NCI-H226 (cell line): ENCODE measurements around the gene CES2.
A peak's percentile ranks its signal among the peaks of the same experiment; 100 is the strongest.

Experiments
- DNase-seq: peaks from one replicate; pipeline ENCODE4 v3.0.0-alpha.2; 2015

CES2 gene

DNA sequence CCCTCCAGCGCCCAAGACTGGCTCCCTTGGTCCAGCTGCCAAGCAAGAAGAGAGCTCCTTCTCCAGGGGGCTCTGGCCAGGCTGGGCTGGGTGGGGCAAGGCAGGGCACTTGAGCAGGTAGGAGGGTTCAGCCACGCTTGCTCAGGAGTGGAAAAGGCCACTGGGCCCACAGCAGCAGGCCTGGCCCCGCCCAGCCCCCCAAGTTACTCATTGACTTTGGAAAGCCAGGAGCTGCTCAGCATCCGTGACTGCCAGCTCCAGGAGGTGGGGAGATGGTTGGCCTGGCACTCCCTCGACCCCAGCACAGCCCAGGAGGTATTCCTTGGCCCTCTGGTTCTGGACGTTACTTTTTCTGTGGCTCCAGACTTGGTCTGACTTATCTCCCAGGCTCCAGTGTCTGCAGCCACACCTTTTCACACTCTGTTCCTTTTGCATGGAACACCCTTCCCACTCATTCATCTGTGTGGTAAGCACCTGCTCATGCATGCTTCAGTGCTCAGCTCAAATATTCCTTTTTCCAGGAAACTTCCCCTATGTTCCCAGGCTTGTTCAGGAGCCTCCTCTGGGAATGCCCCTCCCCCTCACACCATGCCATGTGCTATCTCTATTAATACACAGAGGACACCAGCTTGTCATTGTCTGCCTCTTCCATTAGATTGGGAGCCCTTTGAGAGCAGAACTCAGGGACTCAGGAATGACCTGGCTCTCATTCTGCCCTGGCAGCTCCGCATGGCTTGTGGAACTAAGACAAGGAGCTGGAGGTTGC, 16.3 kb upstream of the CES2 start, which contains the start of gene CDH16:
CDH16 (minus strand) TSS at position 83 of the 766 bp plus-strand sequence. CDS start 820 bp downstream, outside the sequence.
- no peak for DNase-seq

GRCh38 chr16:66919569-66920298, 15.6 kb upstream of the CES2 start:
- no peak for DNase-seq

DNA sequence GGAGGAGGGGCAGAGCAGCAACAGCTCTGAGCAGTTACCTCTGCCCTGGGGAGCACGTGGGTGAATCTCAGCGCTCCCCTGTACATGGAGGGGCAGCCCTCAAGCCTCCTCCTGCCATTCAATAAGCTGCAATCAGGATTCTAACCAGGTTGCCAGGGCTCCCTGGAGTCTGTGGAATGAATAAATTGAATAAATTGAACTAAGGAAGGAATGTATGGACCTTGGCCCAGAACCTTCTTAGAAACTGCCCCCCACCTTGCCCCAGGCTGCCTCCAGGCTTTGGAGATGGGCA, 15.1 kb upstream of the CES2 start:
- no peak for DNase-seq

DNA sequence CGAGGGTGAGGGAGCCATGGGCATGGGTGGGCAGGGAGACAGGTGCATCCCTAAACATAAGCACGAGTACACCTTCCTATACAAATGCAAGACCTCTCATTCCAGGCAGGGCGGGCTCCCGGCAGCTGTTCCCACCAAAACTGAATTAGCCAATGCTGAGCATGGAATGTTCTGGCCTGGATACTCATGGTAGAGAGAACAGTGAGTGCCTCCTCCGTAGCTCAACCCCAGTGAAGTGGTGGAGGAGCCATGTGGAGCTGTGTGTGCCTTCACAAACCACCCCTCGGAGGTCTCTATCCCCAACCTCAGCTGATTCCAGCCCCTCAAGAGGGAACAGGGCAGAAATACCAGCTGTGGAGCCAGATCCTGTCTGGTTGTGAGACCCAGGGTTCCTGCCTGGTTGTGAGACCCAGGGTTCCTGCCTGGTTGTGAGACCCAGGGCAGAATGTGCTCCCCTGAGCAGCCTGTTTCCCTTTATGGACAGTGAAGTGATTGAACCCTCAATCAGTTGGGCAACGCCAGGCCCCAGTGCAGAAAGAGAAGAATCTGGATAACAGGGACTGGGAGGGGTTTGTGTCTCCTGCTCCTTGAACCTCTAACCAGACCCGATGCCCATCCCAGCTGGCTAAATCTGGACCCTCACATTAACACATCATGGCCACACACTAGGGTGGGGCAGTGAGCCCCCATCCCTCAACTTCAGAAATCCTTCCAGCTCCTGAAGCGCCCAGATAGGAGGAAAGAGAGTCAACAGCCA, 14.2 kb upstream of the CES2 start:
- no peak for DNase-seq

- DNase-seq: no peak
Measured at GRCh38 chr16:66921729-66922450, 13.4 kb upstream of the CES2 start.

DNA sequence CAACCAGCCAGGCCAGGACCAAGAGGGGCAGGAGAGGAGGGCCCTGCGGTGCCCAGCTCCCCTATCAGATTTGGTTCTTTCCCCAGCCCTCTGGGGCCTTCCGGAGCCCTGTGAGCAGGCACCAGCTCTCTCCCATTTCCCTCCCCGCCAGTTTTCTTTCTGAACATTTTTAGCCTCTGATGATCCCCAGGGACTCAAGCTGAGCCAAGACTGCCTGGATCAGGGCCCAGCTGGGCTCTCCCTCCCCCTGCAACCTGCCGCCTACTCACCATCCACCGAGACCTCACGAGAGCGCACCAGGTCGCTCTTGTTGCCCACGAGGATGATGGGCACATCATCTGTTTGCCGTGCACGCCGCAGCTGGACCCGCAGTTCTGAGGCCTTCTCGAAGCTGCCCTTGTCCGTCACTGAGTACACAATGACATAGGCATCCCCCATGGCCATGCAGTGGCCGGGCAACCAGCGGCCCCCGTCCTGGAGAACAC, 12.0 kb upstream of the CES2 start:
- no peak for DNase-seq

- no peak for DNase-seq
Measured at GRCh38 chr16:66923866-66924265, 11.4 kb upstream of the CES2 start.

GRCh38 chr16:66924527-66925321, 10.6 kb upstream of the CES2 start:
- no peak for DNase-seq

GRCh38 chr16:66925322-66925840, 9.9 kb upstream of the CES2 start, which contains the start of gene RRAD:
RRAD (minus strand) TSS chr16:66925535; CDS start chr16:66925179, 356 bp downstream.
- DNase-seq: peak; percentile 85

GRCh38 chr16:66926171-66926947, 9.0 kb upstream of the CES2 start:
- DNase-seq: peak; percentile 48

DNA sequence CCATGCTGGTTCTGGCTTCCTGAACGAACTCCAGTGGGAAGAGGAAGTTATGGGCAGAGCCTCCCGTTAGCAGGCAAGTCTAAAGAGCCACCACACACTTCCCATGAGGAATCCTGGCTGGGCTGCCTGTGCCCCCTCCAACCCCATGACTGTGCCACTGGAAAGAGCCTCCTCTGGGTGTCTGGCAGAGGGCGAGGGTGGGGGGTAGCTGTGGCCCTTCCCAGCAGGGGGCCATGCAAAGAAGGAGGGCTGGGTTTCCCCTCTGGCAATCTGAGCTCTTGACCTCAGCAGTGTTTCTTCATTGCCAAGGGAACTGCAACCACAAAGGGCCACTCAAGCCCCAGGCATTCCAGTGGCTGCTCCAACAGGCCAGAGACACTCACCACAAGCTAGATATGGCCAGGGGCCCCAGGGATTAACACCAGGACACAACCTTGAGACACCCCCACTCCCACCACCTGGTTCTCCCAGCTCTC, 8.3 kb upstream of the CES2 start:
- DNase-seq: peak; percentile 97

- DNase-seq: no peak
Measured at GRCh38 chr16:66927918-66928649, 7.2 kb upstream of the CES2 start.

GRCh38 chr16:66928702-66929388, 6.5 kb upstream of the CES2 start:
- peak; percentile 49 for DNase-seq

DNA sequence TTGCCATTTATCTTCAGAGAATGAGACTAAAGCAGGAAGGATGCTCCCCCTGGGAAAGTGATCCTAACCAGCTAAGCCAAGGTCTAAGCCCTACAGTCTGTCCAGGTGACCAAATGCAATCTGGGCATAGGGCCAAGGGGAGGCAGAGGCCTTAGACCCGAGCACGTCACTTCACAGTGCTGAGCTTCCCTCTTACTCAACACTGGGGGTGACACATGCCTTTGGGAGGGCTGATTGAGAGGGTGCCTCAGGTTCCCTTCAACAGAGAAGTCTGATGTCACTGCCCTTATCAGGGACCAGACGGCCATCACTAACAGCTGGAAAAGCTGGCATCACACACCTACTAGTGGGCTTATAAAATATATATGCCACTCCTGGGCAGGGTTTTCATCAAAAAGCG, 5.1 kb upstream of the CES2 start:
- peak; percentile 75 for DNase-seq

GRCh38 chr16:66931665-66932064, 3.7 kb upstream of the CES2 start:
- DNase-seq: no peak

DNA sequence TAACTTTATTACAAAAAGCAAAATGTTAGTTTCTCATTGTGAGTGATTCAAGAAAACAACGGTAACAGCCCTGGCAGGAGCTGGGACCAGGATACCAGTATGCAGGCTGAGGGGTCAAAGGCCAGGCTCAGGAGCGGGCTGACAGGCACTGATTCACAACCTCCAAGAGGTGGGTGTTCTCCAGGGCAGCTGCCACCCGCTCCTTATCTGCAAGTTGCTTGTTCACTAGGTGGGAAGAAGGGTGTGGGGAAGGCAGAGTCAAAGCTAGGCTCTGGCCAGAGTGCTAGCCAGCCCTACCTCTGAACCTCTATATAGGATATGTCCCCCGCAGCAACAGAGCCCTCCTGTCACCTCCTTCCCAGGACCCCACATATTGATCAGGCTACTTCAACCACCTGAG, 3.2 kb upstream of the CES2 start:
- DNase-seq: no peak

GRCh38 chr16:66933776-66934137, 1.6 kb upstream of the CES2 start:
- no peak for DNase-seq

- peak; percentile 88 for DNase-seq
Measured at GRCh38 chr16:66934138-66934838, 1.0 kb upstream of the CES2 start, which contains the start of gene CIAO2B. CIAO2B (minus strand) TSS chr16:66934402; CDS start chr16:66934364, 38 bp downstream.
